GM18951 (cell line): Measurements from ENCODE around the gene ZNF516.
"Not testable (repeated sequence)": the region's sequence is repeated elsewhere in the genome, so short reads cannot be mapped to it uniquely, and the experiment has no call there.

Experiments used
- POLR2A ChIP-seq: IDR thresholded peaks from 4 replicates; pipeline ENCODE4 v1.6.1; 2011; ENCODE audit warnings: mild to moderate bottlenecking; ENCODE audit not compliant: insufficient read length, insufficient read depth; ENCODE audit errors: extremely low read depth
- in situ Hi-C: fragments of 300-500 bp; cut with MboI; formaldehyde crosslinking; loops from one replicate; pipeline ENCODE4 v1.12.0; 2022; ENCODE audit warnings: low sequenced_read_pairs, mixed read lengths, inconsistent platforms; ENCODE audit not compliant: unreplicated experiment

ZNF516 gene

GRCh38 chr18:76479351-76480238 is 15.4 kb downstream of the ZNF516 start:
- in situ Hi-C loops = no loop called here
- TF ChIP-seq POLR2A = no peak

GRCh38 chr18:76476665-76477561 is 18.1 kb downstream of the ZNF516 start:
- no peak for TF ChIP-seq POLR2A
- in situ Hi-C loops = no loop called here

- in situ Hi-C loops = no loop called here
- TF ChIP-seq POLR2A = no peak
Observed at GRCh38 chr18:76475450-76476194, 19.4 kb downstream of the ZNF516 start.

- TF ChIP-seq POLR2A = no peak
- in situ Hi-C loops = no loop called here
Observed at GRCh38 chr18:76474824-76475223, 20.2 kb downstream of the ZNF516 start.

DNA sequence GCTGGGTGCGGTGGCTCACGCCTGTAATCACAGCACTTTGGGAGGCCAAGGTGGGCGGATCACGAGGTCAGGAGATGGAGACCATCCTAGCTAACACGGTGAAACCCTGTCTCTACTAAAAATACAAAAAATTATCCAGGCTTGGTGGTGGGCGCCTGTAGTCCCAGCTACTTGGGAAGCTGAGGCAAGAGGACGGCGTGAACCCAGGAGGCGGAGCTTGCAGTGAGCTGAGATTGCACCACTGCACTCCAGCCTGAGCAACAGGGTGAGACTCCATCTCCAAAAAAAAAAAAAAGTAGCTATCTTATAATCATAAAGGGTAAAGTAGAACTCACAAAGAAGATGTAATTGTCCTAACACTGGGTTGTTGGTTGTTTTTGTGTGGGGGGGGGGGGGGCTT is 21.5 kb downstream of the ZNF516 start:
- in situ Hi-C loops = not testable (repeated sequence)

DNA sequence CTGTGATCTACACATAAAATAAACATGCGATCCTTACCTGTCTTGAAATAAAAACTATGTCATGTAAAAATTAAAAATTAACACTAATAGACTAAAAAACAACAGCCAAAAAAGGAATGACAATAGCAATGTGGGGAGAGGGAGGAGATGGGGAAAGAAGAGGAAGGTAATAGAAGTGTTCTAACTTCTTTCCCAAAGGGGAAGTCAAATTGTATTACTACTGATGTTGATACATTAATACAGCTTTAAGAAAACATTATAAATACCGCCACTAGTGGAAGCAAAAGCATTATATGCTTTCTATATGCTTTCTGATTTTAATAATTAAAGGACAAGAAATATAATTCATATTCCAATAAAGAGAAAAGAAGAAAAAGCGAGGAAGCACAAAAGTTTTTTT is 22.2 kb downstream of the ZNF516 start:
- in situ Hi-C loops = no loop called here
- TF ChIP-seq POLR2A = no peak

GRCh38 chr18:76471593-76471992 is 23.4 kb downstream of the ZNF516 start:
- in situ Hi-C loops = no loop called here
- TF ChIP-seq POLR2A = no peak

DNA sequence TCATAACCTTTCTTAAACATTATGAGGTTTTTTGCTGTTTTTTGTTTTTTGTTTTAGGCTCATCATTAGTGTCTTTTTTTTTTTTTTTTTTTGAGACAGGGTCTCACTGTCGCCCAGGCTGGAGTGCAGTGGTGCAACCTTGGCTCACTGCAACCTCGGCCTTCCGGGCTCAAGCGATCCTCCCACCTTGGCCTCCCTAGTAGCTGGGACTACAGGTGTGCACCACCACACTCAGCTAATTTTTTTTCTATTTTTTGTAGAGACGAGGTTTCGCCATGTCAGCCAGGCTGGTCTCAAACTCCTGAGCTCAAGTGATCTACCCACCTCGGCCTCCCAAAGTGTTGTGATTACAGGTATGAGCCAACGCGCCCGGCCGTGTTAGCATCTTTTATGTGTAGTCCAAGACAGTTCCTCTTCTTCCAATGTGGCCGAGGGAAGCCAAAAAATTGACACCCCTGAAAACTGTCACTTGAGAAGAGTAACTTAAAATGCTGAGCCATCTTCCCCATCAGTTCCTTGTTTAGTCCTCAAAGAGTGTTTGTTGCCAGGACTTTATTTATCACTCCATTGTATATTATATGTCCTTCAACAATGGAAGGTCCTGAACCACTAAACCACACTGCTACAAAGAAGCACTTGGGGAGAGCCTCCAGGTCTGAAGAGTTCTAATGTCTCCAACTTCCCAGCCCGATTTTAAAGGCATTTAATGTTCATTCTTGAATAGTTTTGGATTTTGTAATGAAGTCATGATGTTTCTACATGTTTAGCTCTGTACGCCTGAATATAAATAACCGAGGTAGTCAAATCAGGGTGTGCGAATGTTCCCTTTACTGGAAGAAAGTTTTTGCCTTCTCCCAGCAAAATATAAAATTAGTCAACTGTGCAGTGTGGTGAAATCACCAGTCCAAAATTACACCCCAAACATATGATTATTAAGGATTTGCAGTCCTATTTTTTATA is 26.4 kb downstream of the ZNF516 start:
- no peak for TF ChIP-seq POLR2A
- in situ Hi-C loops = no loop called here

DNA sequence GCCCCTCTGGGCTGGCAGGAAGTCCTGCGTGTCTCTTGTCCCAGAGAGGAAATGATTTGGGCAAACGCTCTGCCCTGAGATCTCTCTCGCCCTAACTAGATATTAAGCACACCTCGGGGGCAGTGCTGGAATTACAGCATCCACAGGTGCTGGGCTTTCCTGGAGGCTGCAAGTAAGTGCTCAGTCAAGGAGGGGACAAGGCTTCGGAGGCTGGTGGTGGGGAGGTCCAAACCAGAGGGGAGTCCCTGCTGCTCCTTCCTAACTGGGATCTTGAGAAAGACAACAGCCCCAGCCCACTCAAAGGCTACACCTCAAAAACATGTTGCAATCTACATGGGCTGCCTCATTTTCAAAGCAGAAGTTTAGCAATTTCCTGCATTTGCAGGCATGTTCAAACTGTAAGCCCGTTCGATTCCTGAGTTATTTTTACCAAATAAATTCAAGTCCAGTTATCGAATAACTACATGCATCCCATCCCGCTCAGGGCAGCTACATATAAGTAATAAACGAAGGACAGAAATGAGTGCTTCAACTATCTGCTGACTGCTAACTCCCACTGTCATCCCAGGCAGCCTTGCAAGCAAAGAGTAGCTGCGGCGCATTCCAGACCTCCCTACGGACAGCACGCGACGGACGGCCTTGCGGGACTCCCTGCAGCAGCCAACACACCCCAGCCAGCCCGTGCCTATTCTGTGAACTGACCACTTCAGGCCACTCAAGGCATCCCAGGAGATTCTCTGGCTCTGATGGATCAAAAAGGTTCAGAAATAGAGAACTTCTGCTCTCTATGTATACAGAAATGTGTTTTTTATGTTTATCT is 27.5 kb downstream of the ZNF516 start:
- TF ChIP-seq POLR2A = no peak
- in situ Hi-C loops = no loop called here

- in situ Hi-C loops = no loop called here
- no peak for TF ChIP-seq POLR2A
Observed at GRCh38 chr18:76466410-76466991, 28.5 kb downstream of the ZNF516 start.

DNA sequence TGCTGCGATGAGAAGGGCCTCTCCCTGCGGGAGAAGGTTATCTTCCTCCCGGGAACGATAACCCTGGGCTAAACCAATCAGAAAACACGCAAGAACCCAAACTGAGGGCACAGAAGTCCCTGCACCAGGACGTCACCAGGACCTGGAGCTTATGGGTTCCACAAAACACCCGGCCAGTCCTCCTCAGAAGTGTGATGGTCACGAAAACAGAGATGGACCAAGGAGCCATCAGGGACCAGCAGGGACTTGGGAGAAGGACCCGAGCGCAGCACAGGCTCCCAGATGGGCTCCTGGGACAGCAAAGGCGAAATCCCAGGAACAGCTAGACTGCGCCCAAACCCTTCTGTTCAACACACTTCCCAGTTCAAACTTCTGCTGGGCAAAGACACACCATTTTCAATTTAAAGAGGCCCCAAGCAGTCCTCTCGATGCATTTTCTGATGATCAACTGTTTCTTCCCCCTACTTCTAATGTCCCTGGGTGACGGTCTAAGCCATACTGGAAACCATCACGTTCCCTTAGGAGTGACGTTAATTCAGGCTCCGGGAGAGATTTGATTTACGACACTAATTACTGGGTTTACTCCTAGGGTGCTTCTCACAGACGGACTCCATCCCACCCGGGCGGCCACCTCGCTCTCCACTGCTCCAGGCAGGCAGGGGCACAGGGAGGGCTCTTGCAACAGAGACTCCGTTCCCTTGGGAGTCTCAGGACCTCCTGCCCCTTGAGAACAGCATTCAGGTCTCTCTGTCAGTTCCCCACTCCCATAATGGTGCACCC is 29.2 kb downstream of the ZNF516 start:
- in situ Hi-C loops = no loop called here

More for the DNA sequence above, 29.2 kb downstream of the ZNF516 start:
- TF ChIP-seq POLR2A = no peak
